Measurements from ENCODE around the gene ITGA4.

DNA sequence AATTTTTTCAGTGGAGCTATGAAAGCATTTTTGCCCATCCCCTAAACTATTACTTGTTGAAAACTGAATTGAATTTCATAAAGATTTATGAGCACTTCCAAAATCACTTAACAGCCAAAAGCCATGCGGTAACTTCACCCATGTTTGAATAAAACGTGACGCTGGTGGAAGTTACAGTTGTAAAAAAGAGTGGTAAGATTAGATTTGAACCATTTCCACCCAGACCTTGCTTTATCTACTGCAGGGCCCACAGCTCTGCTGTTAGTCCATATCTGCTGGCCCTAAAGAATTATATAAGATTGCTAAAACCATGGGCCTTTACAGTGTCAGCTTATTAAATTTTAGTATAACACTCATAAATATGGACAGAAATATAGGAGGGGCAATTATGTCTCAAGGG, 15.5 kb upstream of the ITGA4 start:
- no peak for TF ChIP-seq POLR2A (IDR thresholded peaks at IDR 0.05)
- TF ChIP-seq, protein P1, sequence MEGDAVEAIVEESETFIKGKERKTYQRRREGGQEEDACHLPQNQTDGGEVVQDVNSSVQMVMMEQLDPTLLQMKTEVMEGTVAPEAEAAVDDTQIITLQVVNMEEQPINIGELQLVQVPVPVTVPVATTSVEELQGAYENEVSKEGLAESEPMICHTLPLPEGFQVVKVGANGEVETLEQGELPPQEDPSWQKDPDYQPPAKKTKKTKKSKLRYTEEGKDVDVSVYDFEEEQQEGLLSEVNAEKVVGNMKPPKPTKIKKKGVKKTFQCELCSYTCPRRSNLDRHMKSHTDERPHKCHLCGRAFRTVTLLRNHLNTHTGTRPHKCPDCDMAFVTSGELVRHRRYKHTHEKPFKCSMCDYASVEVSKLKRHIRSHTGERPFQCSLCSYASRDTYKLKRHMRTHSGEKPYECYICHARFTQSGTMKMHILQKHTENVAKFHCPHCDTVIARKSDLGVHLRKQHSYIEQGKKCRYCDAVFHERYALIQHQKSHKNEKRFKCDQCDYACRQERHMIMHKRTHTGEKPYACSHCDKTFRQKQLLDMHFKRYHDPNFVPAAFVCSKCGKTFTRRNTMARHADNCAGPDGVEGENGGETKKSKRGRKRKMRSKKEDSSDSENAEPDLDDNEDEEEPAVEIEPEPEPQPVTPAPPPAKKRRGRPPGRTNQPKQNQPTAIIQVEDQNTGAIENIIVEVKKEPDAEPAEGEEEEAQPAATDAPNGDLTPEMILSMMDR (IDR thresholded peaks at IDR 0.05) = no peak

Data from uterus (tissue), 2 donors.